Skeletal muscle tissue (tissue), 4 donors: ENCODE measurements around the gene HSF4. TPM values are rescaled to one million over a fixed set of nuclear protein-coding genes. Genes with fewer than 3 reads are reported as not detected.

Experiments used
- H3K27ac ChIP-seq: one replicate; pipeline ENCODE4 v1.7.0; 2013; ENCODE audit warnings: mild to moderate bottlenecking, low read depth, low read length, inconsistent platforms
- H3K27me3 ChIP-seq, 3 donors: one replicate each; pipeline ENCODE4 v1.7.0; 2013; ENCODE audit warnings: low read length in 3 of 3; ENCODE audit not compliant: control insufficient read depth in 3 of 3, insufficient read depth in 3 of 3
- H3K36me3 ChIP-seq, 3 donors: one replicate each; pipeline ENCODE4 v1.7.0; 2013; ENCODE audit warnings: low read length in 3 of 3; ENCODE audit not compliant: control insufficient read depth in 3 of 3, insufficient read depth in 3 of 3
- H3K4me1 ChIP-seq, 3 donors: one replicate each; pipeline ENCODE4 v1.7.0; 2013; ENCODE audit warnings: low read length in 3 of 3, mild to moderate bottlenecking in 3 of 3; ENCODE audit not compliant: control insufficient read depth in 3 of 3, insufficient read depth in 3 of 3
- H3K4me3 ChIP-seq, 3 donors: one replicate each; pipeline ENCODE4 v1.7.0; 2013; ENCODE audit warnings: low read length in 3 of 3
- H3K9ac ChIP-seq, 3 donors: one replicate each; pipeline ENCODE4 v1.7.0; 2013; ENCODE audit warnings: low read length in 3 of 3, mild to moderate bottlenecking in 3 of 3, moderate library complexity in 2 of 3, low read depth in 1 of 3
- H3K9me3 ChIP-seq, 3 donors: one replicate each; pipeline ENCODE4 v1.7.0; 2013; ENCODE audit warnings: low read length in 3 of 3; ENCODE audit not compliant: control insufficient read depth in 3 of 3
- total RNA-seq: library from RNA; depleted of rRNA; stranded (reverse); fragments of >200 nt; gene quantifications from one replicate; pipeline ENCODE4 v1.2.3, GENCODE V29; 2014
- donor health status: Osteomylitis.

The HSF4 gene
- total RNA-seq, 1 donor from 2014 or later = 3.7 TPM

- peaks cover 72 to 88% (median 75%) of the 10 kb centered on the region in 3 donors for H3K4me1 ChIP-seq
- H3K9me3 ChIP-seq = no peaks in the 10 kb centered on the region
- peaks cover 10 to 18% (median 14%) of the 10 kb centered on the region in 3 donors for H3K36me3 ChIP-seq
- H3K4me3 ChIP-seq = peak overlapping the region; percentile 64 to 86 (median 65)
- no peaks in the 10 kb centered on the region for H3K27me3 ChIP-seq
- peak overlapping the region; percentile 67 to 95 (median 92) for H3K9ac ChIP-seq
- H3K27ac ChIP-seq = peak overlapping the region; percentile 91
Observed at GRCh38 chr16:67173323-67173722, 8.8 kb downstream of the HSF4 start.

GRCh38 chr16:67173808-67174705 is 9.5 kb downstream of the HSF4 start:
- Histone ChIP-seq H3K36me3 (peaks cover 10 to 14% (median 14%) of the 10 kb centered on the region in 3 donors), H3K9ac (peak overlapping the region; percentile 67 to 95 (median 92)), H3K27me3 (no peaks in the 10 kb centered on the region), H3K27ac (peak overlapping the region; percentile 91), H3K4me3 (peak overlapping the region; percentile 64 to 86 (median 65)), H3K4me1 (peaks cover 72 to 87% (median 76%) of the 10 kb centered on the region in 3 donors), H3K9me3 (no peaks in the 10 kb centered on the region)

- H3K4me3 ChIP-seq = peak overlapping the region; percentile 64 to 86 (median 65)
- peaks cover 10 to 14% (median 12%) of the 10 kb centered on the region in 3 donors for H3K36me3 ChIP-seq
- no peaks in the 10 kb centered on the region for H3K27me3 ChIP-seq
- peak overlapping the region; percentile 67 to 95 (median 76) for H3K9ac ChIP-seq
- H3K4me1 ChIP-seq = peaks cover 66 to 80% (median 69%) of the 10 kb centered on the region in 3 donors
- H3K9me3 ChIP-seq = no peaks in the 10 kb centered on the region
- peak overlapping the region; percentile 91 for H3K27ac ChIP-seq
Observed at GRCh38 chr16:67174706-67175231, 10.2 kb downstream of the HSF4 start.

GRCh38 chr16:67176662-67177061 is 12.1 kb downstream of the HSF4 start:
- H3K4me3 ChIP-seq = no peak overlapping the region
- no peaks in the 10 kb centered on the region for H3K9me3 ChIP-seq
- no peaks in the 10 kb centered on the region for H3K27me3 ChIP-seq
- H3K4me1 ChIP-seq = peaks cover 56 to 77% (median 58%) of the 10 kb centered on the region in 3 donors
- H3K27ac ChIP-seq = no peak overlapping the region
- H3K9ac ChIP-seq = peak overlapping the region in 1 of 3 donors; percentile 33
- H3K36me3 ChIP-seq = peaks cover 10 to 14% (median 12%) of the 10 kb centered on the region in 3 donors

GRCh38 chr16:67177743-67178699 is 13.5 kb downstream of the HSF4 start:
- Histone ChIP-seq H3K4me3 (peak overlapping the region; percentile 62 to 73 (median 72)), H3K9me3 (no peaks in the 10 kb centered on the region), H3K27ac (no peak overlapping the region), H3K9ac (peak overlapping the region in 2 of 3 donors; percentile 4 to 77), H3K4me1 (peaks cover 57 to 75% (median 57%) of the 10 kb centered on the region in 3 donors), H3K36me3 (peaks cover 10 to 14% (median 12%) of the 10 kb centered on the region in 3 donors), H3K27me3 (no peaks in the 10 kb centered on the region)

GRCh38 chr16:67179421-67180080 is 15.0 kb downstream of the HSF4 start:
- Histone ChIP-seq H3K9me3 (no peaks in the 10 kb centered on the region), H3K4me1 (peaks cover 51 to 74% (median 52%) of the 10 kb centered on the region in 3 donors), H3K36me3 (peaks cover 10 to 14% (median 12%) of the 10 kb centered on the region in 3 donors), H3K4me3 (no peak overlapping the region), H3K27ac (no peak overlapping the region), H3K9ac (peak overlapping the region in 1 of 3 donors; percentile 25), H3K27me3 (no peaks in the 10 kb centered on the region)

- Histone ChIP-seq H3K9me3 (no peaks in the 10 kb centered on the region), H3K27me3 (no peaks in the 10 kb centered on the region), H3K9ac (no peak overlapping the region), H3K4me3 (no peak overlapping the region), H3K36me3 (peaks cover 5 to 10% (median 8%) of the 10 kb centered on the region in 3 donors), H3K4me1 (peaks cover 50 to 74% (median 52%) of the 10 kb centered on the region in 3 donors), H3K27ac (no peak overlapping the region)
Observed at GRCh38 chr16:67180166-67180565, 15.6 kb downstream of the HSF4 start.

GRCh38 chr16:67181346-67181745 is 16.8 kb downstream of the HSF4 start:
- H3K9ac ChIP-seq = peak overlapping the region in 2 of 3 donors; percentile 8 to 32
- H3K36me3 ChIP-seq = peaks cover 0 to 2% (median 0%) of the 10 kb centered on the region in 3 donors
- peak overlapping the region; percentile 45 for H3K27ac ChIP-seq
- peaks cover 48 to 68% (median 52%) of the 10 kb centered on the region in 3 donors for H3K4me1 ChIP-seq
- H3K9me3 ChIP-seq = no peaks in the 10 kb centered on the region
- no peaks in the 10 kb centered on the region for H3K27me3 ChIP-seq
- no peak overlapping the region for H3K4me3 ChIP-seq

GRCh38 chr16:67182288-67182687 is 17.7 kb downstream of the HSF4 start:
- Histone ChIP-seq H3K9me3 (no peaks in the 10 kb centered on the region), H3K9ac (peak overlapping the region in 1 of 3 donors; percentile 91), H3K36me3 (no peaks in the 10 kb centered on the region), H3K27ac (no peak overlapping the region), H3K4me1 (peaks cover 43 to 64% (median 52%) of the 10 kb centered on the region in 3 donors), H3K27me3 (no peaks in the 10 kb centered on the region), H3K4me3 (no peak overlapping the region)
